ENCODE data around the gene GTF2H4. TPM values are rescaled to one million over a fixed set of nuclear protein-coding genes. Genes with fewer than 3 reads are reported as not detected.

GTF2H4 gene
- total RNA-seq, 1 donor from 2014 or later, result 81.0 TPM

GRCh38 chr6:30947231-30947630 lies 39.2 kb downstream of the GTF2H4 start:
- intact Hi-C loops (cut with DNase I), result no loop called here
- DNase-seq (ENCODE audit: low spot score in 2 of 2), result no peak
- Histone ChIP-seq H3K27me3 (no peaks in the 10 kb centered on the region), H3K36me3 (no peaks in the 10 kb centered on the region), H3K9me3 (no peaks in the 10 kb centered on the region), H3K27ac (no peak overlapping the region), H3K4me1 (no peaks in the 10 kb centered on the region), H3K4me3 (no peak overlapping the region)
- TF ChIP-seq CTCF (IDR thresholded peaks at IDR 0.05), result no peak

GRCh38 chr6:30948811-30949210 lies 40.8 kb downstream of the GTF2H4 start:
- intact Hi-C loops (cut with DNase I), result no loop called here
- H3K9me3 ChIP-seq, result no peaks in the 10 kb centered on the region

GRCh38 chr6:30951907-30952469 lies 44.0 kb downstream of the GTF2H4 start:
- DNase-seq (ENCODE audit: low spot score in 2 of 2), result no peak
- Histone ChIP-seq H3K36me3 (no peaks in the 10 kb centered on the region), H3K27ac (no peak overlapping the region), H3K27me3 (no peaks in the 10 kb centered on the region), H3K4me3 (no peak overlapping the region), H3K9me3 (no peaks in the 10 kb centered on the region), H3K4me1 (peaks cover 0 to 3% of the 10 kb centered on the region in 2 donors)
- intact Hi-C loops (cut with DNase I), result no loop called here
- no peak for TF ChIP-seq CTCF (IDR thresholded peaks at IDR 0.05)

More at GRCh38 chr6:30948811-30949210, 40.8 kb downstream of the GTF2H4 start:
- no peak for DNase-seq (ENCODE audit: low spot score in 2 of 2)
- no peak for TF ChIP-seq CTCF (IDR thresholded peaks at IDR 0.05)
- Histone ChIP-seq H3K27me3 (no peaks in the 10 kb centered on the region), H3K4me3 (no peak overlapping the region), H3K27ac (no peak overlapping the region), H3K36me3 (no peaks in the 10 kb centered on the region), H3K4me1 (no peaks in the 10 kb centered on the region)

GRCh38 chr6:30954631-30955366 lies 46.8 kb downstream of the GTF2H4 start:
- Histone ChIP-seq H3K36me3 (no peaks in the 10 kb centered on the region), H3K9me3 (no peaks in the 10 kb centered on the region), H3K4me3 (peak overlapping the region in 1 of 2 donors; percentile 57), H3K27ac (no peak overlapping the region), H3K4me1 (peaks cover 0 to 3% of the 10 kb centered on the region in 2 donors), H3K27me3 (no peaks in the 10 kb centered on the region)
- DNase-seq (ENCODE audit: low spot score in 2 of 2), result no peak
- no peak for TF ChIP-seq CTCF (IDR thresholded peaks at IDR 0.05)
- intact Hi-C loops (cut with DNase I), result no loop called here

GRCh38 chr6:30955367-30956042 lies 47.5 kb downstream of the GTF2H4 start:
- Histone ChIP-seq H3K9me3 (no peaks in the 10 kb centered on the region), H3K4me3 (peak overlapping the region; percentile 46 to 57), H3K27ac (no peak overlapping the region), H3K36me3 (no peaks in the 10 kb centered on the region), H3K4me1 (peaks cover 0 to 3% of the 10 kb centered on the region in 2 donors), H3K27me3 (no peaks in the 10 kb centered on the region)
- peak in 1 of 2 donors; percentile 69 for DNase-seq (ENCODE audit: low spot score in 2 of 2)
- TF ChIP-seq CTCF (IDR thresholded peaks at IDR 0.05), result no peak
- intact Hi-C loops (cut with DNase I), result no loop called here
